Activated gamma-delta T cell treated with Interleukin-2 at 50 U/mL for 16 hours (primary cell): ENCODE results near the gene GULP1.

Experiments
- DNase-seq: peaks from one replicate; pipeline ENCODE4 v3.0.0-alpha.2; 2020

The GULP1 gene

DNA sequence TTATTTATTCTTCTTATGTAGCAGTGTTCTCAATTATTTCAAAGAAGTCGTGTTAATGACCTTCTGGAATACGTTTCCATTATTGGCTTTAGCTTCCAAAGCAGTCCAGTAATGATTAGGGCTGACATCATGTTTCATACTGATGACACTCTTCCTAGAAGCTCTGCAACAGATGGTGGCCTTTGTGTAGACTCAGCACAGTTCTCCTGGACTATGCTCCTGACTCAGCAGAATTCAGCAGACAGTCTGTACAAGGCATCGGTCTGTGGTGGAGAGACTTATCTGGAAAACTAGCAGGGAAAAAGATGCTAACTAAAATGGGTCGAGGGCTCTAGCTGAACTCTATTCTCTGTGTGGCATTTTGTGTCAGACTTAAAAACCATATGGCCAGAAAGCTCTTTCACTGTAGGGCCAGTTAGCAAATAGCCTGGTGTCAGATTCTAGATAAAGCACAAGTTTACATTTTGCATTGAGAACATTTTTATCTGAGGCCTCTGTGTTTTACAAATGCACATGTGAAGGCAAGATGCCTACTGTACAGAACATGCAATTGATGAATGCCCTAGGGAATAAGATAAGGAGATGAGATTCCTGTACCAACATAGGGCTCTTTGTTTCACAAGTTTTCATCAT, 35.1 kb downstream of the GULP1 start:
- no peak for DNase-seq

DNA sequence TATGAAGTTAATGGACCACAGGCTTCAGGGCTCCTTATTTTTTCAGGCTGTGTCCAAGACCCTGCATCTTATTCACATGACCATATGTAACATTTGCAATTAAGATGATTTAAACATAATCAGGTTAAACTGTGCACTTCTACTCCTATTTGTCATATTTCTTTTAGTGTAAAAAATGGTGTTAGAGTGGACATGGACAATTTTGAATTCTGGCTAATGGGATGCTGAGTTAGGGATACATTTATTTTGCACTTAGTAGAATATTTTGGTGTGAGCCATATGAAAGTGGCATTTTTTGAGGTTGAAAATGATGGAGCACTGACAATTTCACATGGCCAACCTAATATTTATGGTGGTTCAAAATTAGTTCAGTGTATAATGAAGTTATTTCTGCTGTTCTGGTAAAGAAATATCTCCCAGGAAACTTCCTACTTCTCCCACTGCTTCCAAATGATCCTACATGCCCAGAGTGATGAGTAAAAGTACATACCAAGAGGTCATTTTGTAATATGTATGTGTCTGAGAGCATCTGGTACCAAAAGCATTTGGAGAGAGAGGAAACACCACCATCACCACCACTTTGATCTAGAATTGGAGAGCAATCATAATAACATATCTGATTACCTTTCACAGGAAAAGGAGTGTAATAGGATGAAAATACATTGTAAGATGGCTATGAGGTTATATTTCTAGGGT, 36.0 kb downstream of the GULP1 start:
- DNase-seq: no peak

DNA sequence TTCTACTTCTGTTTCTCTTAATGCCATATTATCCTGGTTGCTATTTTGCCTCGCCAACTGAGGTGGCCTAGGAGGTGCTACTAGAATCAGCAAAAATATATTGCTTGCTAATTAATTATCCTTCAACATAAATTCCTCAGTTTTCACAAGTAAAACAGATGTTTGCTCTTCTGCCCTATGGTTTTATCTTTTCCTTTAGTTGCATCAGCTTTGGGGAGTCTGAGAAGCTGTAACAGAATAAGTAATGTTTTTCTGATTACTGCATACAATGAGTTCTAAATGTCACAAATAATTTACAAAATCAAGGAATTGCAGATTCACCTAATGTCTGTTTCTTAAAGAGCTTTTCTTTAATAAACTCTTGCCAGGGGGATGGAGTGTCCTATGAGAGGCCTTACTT, 36.7 kb downstream of the GULP1 start:
- no peak for DNase-seq

DNA sequence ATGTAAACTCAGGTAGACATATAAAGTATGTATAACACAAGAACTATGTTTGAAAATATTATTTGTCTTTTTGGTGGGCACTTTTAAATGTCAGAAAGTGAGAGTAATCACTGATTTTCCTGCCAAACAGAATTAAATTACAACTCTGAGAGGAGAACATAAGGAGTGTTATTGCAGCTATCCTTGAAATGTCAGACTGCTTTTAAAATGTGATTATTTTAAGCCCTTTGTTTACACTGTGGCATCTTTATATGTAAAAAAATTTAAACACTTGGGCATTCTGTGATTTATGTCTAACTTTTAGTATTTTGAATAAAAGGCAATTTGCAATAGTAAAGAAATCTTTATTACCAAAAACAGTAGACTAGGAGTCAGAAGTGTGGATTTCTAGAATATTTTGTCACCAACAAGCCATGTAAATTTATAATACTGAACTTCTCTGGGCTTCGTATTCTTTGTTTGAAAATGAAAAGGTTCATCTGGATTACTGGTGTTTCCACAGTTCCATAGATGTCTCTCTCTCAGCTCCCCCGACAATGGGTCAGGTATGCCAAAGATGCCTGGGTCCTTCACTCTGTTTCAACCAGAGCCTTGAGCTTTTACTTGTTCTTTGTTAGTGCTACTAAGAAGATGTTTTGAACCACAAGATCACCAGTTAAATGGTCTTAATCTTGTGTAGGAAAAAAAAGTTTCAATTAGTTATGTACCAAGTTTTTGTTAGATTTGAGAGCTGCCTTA, 38.8 kb downstream of the GULP1 start:
- DNase-seq: no peak

DNA sequence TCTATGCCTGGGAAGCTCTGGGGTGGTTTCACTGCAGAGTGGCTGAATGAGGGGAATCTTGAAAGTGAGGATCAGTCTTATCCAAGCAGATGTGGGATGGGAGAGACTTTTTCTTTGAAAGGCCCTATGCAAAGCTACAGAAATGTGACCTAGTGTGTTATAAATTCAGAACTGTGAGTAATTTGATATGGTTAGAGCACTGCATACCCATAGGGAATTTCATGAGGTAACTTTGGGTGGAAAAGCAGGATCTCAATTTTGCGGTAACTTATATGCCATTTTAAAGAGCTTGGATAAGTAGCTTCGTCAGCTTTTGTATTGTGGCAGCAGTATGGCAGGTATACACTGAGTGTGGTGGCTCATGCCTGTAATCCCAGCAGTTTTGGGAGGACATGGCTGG, 40.9 kb downstream of the GULP1 start:
- no peak for DNase-seq

DNA sequence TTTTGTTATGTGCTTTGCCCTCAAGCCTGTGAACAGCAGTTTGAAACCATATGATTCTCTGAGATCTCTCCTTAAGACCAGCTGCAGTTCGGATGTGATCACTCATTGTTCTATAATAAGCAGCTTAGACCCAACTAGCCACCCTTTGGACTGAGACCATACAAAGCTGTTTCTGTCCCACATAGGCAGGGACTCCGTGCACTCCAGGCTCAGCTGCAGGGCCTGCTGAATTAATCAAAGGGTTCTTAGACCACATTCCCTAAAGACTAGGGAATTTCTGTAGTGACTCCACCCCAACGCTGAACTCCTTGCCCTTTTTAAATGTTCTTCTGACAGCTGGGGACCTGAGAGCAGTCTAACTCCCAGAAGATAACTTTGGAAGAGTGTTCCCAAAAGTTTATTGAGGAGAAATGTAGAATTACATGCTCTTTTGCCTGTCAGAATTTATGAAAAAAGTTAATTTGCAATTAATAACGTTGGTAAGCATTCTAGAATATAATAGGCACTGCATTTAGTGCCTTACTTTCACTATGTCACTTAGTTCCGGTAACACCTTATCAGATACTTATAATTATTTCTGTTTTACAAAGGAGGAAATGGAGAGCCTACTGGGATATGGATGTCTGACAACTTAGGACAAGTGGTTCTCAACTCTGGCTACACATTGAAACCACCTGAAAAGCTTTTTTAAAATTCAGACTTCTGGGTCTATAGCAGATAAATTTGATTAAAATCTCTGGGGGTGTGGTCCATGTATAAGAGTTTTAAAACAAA, 42.3 kb downstream of the GULP1 start:
- no peak for DNase-seq

DNA sequence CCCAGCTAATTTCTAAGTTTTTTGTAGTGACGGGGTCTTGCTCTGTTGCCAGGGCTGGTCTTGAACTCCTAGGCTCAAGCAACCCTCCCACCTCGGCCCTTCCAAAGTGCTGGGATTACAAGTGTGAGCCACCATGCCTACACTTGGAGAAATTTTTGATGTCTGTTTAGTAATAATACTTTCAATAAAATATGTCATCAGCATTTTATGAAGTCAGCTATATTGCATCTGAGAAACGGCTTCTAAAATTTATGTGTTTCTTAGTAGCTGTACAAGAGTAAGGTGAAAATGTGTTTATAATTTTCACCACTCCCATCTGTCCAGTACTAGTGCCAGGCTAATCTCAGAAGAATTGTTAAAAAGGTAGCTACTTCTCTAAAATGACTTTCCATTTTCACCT, 46.8 kb downstream of the GULP1 start:
- DNase-seq: no peak

DNA sequence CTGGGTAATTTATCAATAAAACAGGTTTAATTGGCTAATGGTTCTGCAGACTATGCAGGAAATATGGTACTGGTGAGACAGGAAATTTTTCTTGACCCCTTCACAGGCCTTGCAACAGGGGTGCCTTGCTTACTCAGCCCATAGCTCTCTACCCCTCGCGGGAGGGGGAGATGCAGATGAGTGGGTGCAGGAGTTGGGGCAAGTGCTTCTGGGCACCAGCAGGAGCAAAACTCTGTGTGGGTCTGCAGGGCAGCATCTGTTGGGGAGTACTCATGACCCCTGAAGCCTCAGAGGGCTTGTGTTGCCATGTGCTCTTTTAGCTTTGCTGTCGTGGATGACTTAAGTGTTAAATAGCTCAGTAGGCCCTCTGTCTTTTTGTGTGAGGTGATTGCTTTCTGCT, 48.6 kb downstream of the GULP1 start:
- no peak for DNase-seq

DNA sequence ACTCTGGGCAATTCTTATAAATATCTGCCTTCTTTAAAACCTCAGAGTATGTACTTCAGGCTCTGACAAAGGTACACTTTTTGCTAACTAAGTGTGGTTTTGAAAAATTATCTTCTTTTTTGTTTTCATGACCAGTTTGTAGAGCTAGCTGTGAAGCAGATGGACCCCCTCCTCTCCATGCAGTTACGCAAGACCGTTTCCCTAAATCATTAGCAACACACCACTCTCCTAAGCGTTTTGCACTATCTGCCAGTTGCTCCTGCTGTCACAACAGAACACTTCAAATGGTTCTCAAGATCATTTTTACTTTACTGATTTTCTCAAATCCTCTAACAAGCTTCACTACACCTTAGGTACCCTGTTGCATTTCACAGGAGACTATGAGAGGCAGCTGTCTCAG, 53.3 kb downstream of the GULP1 start:
- DNase-seq: no peak

DNA sequence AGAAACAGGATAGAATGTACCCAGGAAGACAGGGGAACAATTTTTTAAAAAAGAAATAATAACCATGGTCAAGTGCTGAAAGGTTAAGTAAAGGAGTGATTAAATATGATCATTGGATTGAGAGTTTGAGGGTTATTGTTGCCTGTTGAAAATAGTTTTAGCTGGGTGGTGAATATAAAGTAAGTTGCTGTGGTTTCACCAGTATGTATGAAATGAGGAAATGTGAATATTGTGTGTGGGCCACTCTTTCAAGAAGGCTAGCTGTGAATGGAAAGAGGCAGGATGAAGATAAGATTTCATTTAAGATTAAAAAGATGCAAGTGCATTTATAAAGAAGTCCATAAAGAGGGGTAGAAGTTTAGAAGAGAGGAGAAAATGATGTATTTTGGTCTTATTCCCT, 53.8 kb downstream of the GULP1 start:
- DNase-seq: no peak

DNA sequence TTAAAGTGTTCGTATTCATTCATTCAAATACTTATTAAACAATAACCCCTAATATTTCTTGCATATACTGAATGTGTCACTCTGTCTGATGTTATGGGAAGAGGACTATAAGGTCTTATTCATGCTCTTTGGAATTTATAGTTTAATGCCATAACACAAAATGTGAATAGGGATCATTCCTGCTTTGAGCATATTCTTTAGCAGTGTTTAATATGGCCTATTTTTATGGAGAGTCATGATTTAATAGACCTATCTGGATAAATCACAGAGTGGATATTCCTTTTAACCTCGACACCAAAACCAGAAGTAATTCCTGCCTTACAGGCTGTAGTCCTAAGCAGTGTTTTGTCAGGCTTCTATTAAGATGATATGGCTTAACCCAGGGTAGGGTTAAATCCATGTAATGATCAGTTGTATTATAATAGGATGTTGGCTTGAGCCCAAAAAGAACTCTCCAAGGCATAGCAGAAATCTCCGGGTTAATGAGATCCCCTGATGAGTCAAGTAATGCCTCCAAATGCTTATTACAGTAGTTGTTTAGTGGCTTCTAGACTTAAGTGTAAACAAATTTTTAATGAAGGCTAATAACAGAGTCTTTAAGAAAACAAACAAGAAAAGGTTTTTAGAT, 54.3 kb downstream of the GULP1 start:
- DNase-seq: no peak

DNA sequence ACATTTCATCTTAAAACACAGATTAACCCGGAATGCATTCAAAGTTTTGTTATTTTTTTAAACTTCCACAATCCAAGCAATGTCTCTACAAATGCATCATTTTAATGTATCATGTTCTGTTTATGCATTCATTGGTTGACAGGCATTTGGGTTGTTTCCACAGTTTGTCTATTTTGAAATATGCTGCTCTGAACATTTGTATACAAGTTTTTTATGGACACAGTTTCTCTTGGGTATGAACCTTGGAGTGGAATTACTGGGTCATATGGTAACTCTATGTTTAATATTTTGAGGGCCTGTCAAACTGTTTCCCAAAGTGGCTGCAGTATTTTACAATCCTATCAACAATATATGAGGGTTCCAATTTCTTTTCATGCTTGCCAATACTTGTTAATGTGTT, 57.3 kb downstream of the GULP1 start:
- DNase-seq: no peak

DNA sequence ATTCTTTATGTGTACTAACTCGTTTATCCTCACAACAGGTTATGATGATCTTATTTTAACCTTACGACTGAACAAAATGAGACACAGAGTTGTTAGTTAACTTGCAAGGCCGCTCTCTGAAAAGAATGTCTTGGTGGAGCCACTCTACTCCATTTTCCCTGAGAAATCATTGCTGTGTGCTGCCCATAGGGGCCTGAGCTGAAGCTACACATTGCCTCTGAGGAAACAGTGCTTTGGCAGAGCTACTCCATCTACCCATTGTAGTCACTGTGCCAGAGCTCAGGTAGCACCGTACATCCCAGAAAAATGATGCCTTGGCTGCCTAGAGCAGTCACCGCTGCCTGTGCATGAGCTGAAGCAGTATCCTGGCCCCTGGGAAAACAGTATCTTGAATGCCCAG, 61.6 kb downstream of the GULP1 start:
- no peak for DNase-seq

DNA sequence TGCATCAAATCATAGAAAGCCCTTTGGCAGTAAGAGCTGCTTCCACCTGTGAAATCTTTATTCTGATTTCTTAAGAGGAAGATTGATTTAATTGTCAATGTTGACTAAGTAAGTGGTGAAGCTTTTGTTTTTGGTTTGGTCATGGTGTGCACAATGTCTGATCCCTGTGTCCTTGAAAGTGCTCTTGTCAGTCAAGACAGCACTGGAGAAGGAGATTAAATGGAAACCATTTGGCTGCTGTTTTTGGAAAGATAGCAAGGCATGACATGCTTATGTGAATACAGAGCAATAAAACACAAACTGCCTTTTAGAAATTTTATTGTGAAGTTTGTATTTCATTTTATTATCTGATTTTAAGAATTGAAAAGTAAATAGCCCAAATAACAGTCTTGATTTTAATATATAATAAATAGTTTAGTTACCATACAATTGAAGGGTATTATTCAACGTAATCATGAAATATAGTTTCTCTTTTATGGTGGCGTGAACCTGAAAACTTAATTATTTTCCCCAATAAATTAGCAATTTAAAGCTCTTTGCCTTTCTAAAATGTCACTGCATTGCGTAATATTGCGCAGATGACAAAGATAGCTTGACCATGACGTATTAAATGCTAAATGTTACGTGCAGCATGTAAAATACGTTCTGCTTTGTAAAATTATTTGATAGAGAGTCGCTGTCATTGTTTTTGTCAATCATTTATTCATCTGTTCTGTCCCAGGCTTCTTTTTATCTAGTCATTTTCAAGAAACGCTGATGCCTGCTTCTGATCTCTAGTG, 69.0 kb downstream of the GULP1 start:
- DNase-seq: no peak

DNA sequence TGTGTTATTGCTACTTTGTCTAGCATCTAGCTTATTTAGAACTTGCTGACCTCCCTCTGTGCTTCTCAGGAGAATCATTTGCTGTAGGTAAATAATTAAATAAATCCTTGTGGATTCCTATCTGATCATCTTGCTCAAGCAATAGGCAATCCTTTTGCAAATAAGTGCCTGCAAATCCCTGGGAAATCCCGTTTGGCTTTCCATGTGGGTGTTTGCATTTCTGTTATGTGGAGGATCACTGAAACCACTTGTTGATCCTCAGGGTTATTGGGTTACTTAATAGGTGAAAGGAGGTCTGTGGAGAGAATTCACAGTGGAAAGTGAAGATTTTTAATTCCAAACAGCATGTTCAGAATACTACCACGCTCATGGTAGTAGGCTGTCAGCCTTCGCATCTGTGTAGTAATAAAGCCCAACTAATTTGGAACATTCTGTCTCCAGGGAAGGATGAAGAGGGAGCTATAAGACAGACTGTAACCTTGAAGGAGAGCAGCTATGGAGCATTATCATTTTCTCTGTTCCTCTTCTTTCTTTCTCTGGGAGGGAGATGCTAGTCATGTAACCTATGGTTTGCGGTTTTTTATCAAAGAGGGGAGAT, 72.5 kb downstream of the GULP1 start:
- DNase-seq: no peak

DNA sequence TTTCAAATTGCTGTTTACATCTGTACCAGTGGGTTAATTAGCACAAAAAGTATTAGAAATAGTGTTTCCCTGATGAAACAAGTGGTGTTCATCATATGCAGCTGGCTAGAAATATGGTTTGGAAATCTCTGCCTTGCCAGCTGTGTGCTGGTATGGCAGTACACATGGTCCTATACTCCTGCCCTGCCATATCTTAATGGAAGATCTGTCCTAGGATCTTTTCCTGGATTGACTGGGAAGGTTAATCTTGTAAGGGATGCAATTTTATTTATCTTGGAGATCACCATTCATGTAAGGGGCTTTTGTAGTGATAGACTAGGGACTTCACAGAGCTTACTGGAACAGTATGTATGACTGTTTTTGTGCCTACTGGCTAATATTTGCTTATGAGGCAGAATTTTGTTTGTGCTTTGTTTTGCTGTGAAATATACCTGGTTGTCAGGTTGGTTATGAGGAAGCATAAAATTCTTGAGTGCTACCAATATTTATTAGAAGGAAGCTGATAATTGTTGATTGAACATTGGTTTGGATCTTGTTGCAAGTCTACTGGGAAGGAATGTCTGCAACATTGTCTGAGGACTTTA, 73.5 kb downstream of the GULP1 start:
- DNase-seq: no peak

DNA sequence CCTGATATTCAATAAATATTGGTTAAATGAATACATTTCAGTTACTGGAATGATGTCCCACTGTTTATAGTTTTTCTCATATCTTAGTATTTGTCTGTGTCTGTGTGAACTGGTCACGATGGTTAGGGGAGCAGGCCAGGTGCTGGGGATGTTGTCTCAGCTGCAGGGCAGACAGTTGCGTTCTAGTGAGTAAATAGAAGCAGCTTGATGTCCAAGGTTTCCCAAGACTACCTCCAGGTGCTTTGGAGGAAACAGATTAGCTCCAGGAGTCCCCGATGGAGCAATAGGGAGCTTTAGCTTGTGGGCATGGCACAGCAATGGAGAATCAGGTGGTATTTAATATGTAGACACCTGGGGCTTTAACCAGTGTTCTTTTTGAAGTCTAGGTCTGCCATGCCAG, 75.5 kb downstream of the GULP1 start:
- no peak for DNase-seq

DNA sequence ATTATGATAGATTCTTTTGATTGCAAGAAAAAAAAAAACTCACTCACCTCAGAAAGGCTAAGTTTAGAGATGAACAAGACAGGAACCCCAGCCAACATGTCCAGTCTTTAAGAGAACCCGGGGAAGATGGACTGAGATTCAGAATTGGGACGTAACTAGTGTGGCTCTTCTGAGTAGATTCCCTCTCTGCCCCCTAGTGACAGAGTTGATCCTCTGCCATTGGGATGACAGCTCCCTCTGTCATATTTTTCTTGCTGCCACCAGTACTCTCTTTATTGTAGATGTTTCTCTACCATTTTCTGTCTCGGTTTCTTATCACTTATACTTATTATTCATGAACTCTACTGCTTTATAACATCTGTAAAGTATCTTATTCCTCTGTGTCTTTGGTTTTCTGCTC, 77.7 kb downstream of the GULP1 start:
- no peak for DNase-seq

DNA sequence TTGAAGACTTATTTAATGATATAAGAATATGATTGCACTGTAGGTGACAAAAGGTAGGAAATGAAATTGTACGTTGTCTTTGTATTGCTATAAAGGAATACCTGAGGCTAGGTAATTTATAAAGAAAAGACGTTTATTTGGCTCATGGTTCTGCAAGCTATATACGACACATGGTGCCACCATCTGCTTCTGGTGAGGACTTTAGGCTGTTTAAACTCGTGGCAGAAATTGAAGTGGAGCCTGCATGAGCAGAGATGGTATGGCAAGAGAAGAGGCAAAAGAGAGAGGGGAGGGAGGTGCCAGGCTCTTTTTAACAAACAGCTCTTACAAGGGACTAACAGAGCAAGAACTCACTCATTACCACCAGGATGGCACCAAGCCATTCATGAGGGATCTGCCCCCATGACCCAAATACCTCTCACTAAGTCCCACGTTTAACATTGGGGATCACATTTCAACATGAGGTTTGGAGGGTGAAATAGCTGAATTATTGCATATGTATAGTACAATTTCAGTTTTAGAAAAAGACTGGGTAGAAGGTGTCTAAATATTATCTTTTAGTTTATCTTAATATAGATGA, 86.8 kb downstream of the GULP1 start:
- DNase-seq: no peak

DNA sequence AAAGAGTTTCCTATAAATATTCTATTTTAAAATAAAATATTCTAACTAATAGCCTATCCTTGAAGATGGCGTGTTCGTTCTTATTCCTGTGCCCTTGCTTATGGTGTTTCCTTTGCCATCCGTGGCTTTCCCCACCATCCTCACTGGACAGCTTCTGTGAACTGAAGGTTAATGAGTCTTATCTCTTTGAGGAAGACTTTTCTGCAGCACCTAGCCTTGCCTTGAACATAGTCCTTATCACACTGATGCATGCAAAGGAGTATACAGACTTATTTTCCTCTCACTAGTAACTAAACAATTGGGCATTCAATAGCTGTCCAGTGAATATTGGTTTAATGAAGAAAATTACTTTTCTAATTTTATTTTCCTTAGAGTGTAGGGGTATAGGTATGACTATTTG, 88.1 kb downstream of the GULP1 start:
- DNase-seq: no peak

DNA sequence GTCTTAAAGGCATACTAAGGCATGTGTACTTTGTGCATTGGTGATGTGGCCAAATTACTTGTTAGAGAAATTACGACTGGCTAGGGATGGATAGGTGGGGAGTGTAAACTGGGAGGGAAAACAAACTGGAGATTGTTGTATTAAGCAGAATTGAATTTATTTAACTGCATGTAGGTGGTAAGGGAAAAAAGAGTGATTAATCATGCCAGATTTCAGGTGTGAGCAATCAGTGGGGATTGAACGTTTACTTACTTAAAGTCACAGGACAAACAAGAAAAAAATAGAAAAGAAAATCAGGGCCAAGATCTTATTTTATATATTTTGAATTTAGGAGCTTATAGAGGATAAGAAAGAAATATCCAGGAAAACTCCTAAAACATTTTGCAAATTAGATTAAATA, 88.6 kb downstream of the GULP1 start:
- no peak for DNase-seq
